Measurements from ENCODE around the gene PEX3.

The PEX3 gene

DNA sequence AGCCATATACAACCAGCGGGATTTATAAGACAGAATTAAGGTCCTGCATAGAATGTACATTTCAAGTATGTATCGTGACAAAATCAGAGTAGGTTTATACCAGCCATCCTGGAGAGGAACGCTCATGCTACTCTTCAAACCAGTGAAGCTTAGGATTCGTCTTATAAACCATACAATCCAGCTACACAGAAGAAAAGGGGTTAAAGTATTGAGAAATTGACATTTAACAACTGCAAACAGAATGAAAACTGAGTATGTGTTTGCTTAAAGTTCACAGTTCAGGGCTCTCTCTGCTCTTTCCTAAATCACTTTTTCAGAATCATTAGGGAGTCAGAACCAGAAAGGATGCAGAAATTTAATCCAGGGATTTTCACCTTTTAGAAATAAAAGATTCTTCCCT lies 18.0 kb upstream of the PEX3 start:
- no peak overlapping the region for H4K8ac ChIP-seq (ENCODE audit: low read depth, low read length)
- H3K23ac ChIP-seq (ENCODE audit: low read length): no peak overlapping the region
- no peak overlapping the region for H3K4me3 ChIP-seq (ENCODE audit: low read depth, low read length)
- no peaks in the 10 kb centered on the region for H3K4me1 ChIP-seq (ENCODE audit: control insufficient read depth in 1 of 2, insufficient read depth in 2 of 2, low read length in 2 of 2)
- no peak overlapping the region for H2AFZ ChIP-seq (ENCODE audit: insufficient read depth, low read length, poor library complexity)
- no peak overlapping the region for H3K4ac ChIP-seq (ENCODE audit: low read depth, low read length)
- H3K79me1 ChIP-seq (ENCODE audit: low read length): no peaks in the 10 kb centered on the region
- H3K4me2 ChIP-seq (ENCODE audit: low read length): no peak overlapping the region
- H2AK5ac ChIP-seq (ENCODE audit: low read length): no peak overlapping the region
- no peak overlapping the region for H3K9ac ChIP-seq (ENCODE audit: low read length)
- no peak overlapping the region for H2BK120ac ChIP-seq (ENCODE audit: insufficient read depth, low read length, poor library complexity)
- no CpG with 5 or more reads among the region's 4 CpGs for WGBS (ENCODE audit: extremely low coverage, insufficient coverage, insufficient read length)
- H3K36me3 ChIP-seq (ENCODE audit: control insufficient read depth in 1 of 2, insufficient read depth in 2 of 2, low read length in 2 of 2): no peaks in the 10 kb centered on the region
- H2BK12ac ChIP-seq (ENCODE audit: low read length): no peak overlapping the region
- H2BK5ac ChIP-seq (ENCODE audit: low read depth, low read length, poor library complexity): no peak overlapping the region
- H3K14ac ChIP-seq (ENCODE audit: low read length): no peak overlapping the region
- H3K9me3 ChIP-seq (ENCODE audit: insufficient read depth, low read depth, low read length): no peaks in the 10 kb centered on the region
- H3K18ac ChIP-seq (ENCODE audit: low read length): no peak overlapping the region
- H4K91ac ChIP-seq (ENCODE audit: low read depth, low read length): no peak overlapping the region
- DNase-seq: no peak
- no peaks in the 10 kb centered on the region for H3K79me2 ChIP-seq (ENCODE audit: control insufficient read depth, insufficient read depth, low read length, poor library complexity)
- H3K27ac ChIP-seq (ENCODE audit: low read depth, low read length): no peak overlapping the region
- no peak overlapping the region for H4K12ac ChIP-seq (ENCODE audit: low read depth, low read length)
- H3K27me3 ChIP-seq (ENCODE audit: insufficient read depth, low read length): no peaks in the 10 kb centered on the region

DNA sequence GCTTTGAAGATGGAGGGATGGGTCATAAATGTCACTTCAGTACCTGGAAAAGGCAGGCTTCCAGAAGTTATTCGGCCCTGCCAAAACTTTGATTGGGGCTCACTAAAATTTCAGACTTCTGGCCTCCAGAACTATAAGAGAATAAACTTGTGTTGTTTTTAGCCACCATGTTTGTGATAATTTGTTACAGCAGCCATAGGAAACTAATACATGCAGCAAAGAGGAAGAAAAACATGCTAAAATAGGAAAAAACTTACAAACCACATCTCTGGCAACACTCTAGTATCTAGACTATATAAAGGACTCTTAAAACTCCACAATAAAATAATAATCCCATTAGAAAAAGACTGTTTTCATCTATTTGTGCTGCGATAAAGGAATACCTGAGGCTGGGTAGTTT lies 9.6 kb upstream of the PEX3 start:
- no peak overlapping the region for H3K9ac ChIP-seq (ENCODE audit: low read length)
- H3K23ac ChIP-seq (ENCODE audit: low read length): no peak overlapping the region
- WGBS (ENCODE audit: extremely low coverage, insufficient coverage, insufficient read length): no CpG with 5 or more reads among the region's 2 CpGs

DNA sequence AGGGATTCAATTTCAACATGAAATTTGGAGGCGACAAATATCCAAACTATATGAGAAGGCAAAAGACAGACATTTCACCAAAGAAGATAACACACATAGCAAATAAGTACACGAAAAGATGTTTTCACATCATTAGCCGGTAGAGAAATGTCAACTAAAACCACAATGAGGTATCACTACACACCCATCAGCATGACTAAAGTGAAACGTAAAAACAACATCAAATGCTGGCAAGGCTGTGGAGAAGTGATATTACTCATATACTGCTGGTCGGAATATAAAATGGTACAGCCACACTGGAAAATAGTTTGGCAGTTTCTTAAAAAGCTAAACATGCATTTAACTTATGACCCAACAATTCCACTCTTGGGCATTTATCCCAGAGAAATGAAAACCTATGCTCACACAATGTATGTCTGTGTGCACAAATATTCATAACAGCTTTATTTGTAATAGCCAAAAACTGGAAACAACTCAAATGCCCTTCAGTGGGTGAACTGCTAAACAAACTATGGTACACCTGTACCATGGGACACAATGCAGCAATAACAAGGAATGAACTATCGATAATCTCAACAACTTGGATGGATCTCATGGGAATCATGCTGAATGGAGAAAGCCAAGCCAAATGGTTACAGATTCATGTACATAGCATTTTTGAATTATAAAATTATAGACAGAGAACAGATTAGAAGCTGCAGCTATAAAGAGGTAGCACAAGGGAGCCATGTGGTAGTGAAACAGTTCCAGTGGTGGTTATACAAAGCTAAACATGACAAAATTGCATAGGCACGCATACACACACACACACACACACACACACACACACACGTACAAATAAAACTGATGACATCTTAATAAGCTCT lies 8.7 kb upstream of the PEX3 start:
- no peak overlapping the region for H3K14ac ChIP-seq (ENCODE audit: low read length)
- H4K91ac ChIP-seq (ENCODE audit: low read depth, low read length): no peak overlapping the region
- H3K36me3 ChIP-seq (ENCODE audit: control insufficient read depth in 1 of 2, insufficient read depth in 2 of 2, low read length in 2 of 2): no peaks in the 10 kb centered on the region
- H2BK12ac ChIP-seq (ENCODE audit: low read length): no peak overlapping the region
- H3K18ac ChIP-seq (ENCODE audit: low read length): no peak overlapping the region
- H2AK5ac ChIP-seq (ENCODE audit: low read length): no peak overlapping the region
- H4K12ac ChIP-seq (ENCODE audit: low read depth, low read length): no peak overlapping the region
- H4K8ac ChIP-seq (ENCODE audit: low read depth, low read length): no peak overlapping the region
- H3K23ac ChIP-seq (ENCODE audit: low read length): no peak overlapping the region
- no peak overlapping the region for H3K4me3 ChIP-seq (ENCODE audit: low read depth, low read length)
- H3K4me1 ChIP-seq (ENCODE audit: control insufficient read depth in 1 of 2, insufficient read depth in 2 of 2, low read length in 2 of 2): no peaks in the 10 kb centered on the region
- H2AFZ ChIP-seq (ENCODE audit: insufficient read depth, low read length, poor library complexity): no peak overlapping the region
- H3K27me3 ChIP-seq (ENCODE audit: insufficient read depth, low read length): no peaks in the 10 kb centered on the region
- no peak overlapping the region for H3K4ac ChIP-seq (ENCODE audit: low read depth, low read length)
- no peaks in the 10 kb centered on the region for H3K9me3 ChIP-seq (ENCODE audit: insufficient read depth, low read depth, low read length)
- H3K4me2 ChIP-seq (ENCODE audit: low read length): no peak overlapping the region
- no peak overlapping the region for H2BK120ac ChIP-seq (ENCODE audit: insufficient read depth, low read length, poor library complexity)
- no peak overlapping the region for H3K9ac ChIP-seq (ENCODE audit: low read length)
- no peak overlapping the region for H2BK5ac ChIP-seq (ENCODE audit: low read depth, low read length, poor library complexity)
- H3K79me2 ChIP-seq (ENCODE audit: control insufficient read depth, insufficient read depth, low read length, poor library complexity): no peaks in the 10 kb centered on the region
- H3K79me1 ChIP-seq (ENCODE audit: low read length): no peaks in the 10 kb centered on the region
- WGBS (ENCODE audit: extremely low coverage, insufficient coverage, insufficient read length): no CpG with 5 or more reads among the region's 8 CpGs
- no peak overlapping the region for H3K27ac ChIP-seq (ENCODE audit: low read depth, low read length)
- DNase-seq: no peak

More for the DNA sequence above, 9.6 kb upstream of the PEX3 start:
- no peak overlapping the region for H2AK5ac ChIP-seq (ENCODE audit: low read length)
- no peaks in the 10 kb centered on the region for H3K79me1 ChIP-seq (ENCODE audit: low read length)
- no peak overlapping the region for H3K18ac ChIP-seq (ENCODE audit: low read length)
- no peaks in the 10 kb centered on the region for H3K4me1 ChIP-seq (ENCODE audit: control insufficient read depth in 1 of 2, insufficient read depth in 2 of 2, low read length in 2 of 2)
- H3K4ac ChIP-seq (ENCODE audit: low read depth, low read length): no peak overlapping the region
- H2BK120ac ChIP-seq (ENCODE audit: insufficient read depth, low read length, poor library complexity): no peak overlapping the region
- no peaks in the 10 kb centered on the region for H3K36me3 ChIP-seq (ENCODE audit: control insufficient read depth in 1 of 2, insufficient read depth in 2 of 2, low read length in 2 of 2)
- no peaks in the 10 kb centered on the region for H3K9me3 ChIP-seq (ENCODE audit: insufficient read depth, low read depth, low read length)
- no peak overlapping the region for H3K4me3 ChIP-seq (ENCODE audit: low read depth, low read length)
- H2BK5ac ChIP-seq (ENCODE audit: low read depth, low read length, poor library complexity): no peak overlapping the region
- no peaks in the 10 kb centered on the region for H3K27me3 ChIP-seq (ENCODE audit: insufficient read depth, low read length)
- H4K8ac ChIP-seq (ENCODE audit: low read depth, low read length): no peak overlapping the region
- no peak overlapping the region for H3K27ac ChIP-seq (ENCODE audit: low read depth, low read length)
- no peak for DNase-seq
- no peak overlapping the region for H4K91ac ChIP-seq (ENCODE audit: low read depth, low read length)
- H3K14ac ChIP-seq (ENCODE audit: low read length): no peak overlapping the region
- no peak overlapping the region for H3K4me2 ChIP-seq (ENCODE audit: low read length)
- H4K12ac ChIP-seq (ENCODE audit: low read depth, low read length): no peak overlapping the region
- no peak overlapping the region for H2BK12ac ChIP-seq (ENCODE audit: low read length)
- no peaks in the 10 kb centered on the region for H3K79me2 ChIP-seq (ENCODE audit: control insufficient read depth, insufficient read depth, low read length, poor library complexity)
- no peak overlapping the region for H2AFZ ChIP-seq (ENCODE audit: insufficient read depth, low read length, poor library complexity)

DNA sequence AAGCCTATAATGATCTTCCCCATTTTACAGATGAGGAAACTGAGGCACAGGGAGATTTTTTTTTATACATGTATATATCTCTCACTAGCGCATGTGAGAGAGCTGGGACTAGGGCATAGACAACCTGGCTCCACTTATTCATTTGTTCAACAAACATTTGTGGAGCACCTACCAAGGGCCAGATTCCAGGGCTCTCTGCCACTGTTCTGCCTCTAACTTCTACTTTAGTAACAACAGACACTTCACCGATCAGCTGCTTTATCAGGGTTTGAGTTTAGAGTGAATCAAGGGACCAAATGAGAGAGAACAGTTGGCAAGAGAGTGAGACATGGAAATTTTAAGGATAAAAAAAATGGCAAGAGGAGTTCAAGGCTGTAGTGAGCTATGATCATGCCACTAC lies 7.5 kb upstream of the PEX3 start:
- Histone ChIP-seq H3K27me3 (ENCODE audit: insufficient read depth, low read length) (no peaks in the 10 kb centered on the region), H3K36me3 (ENCODE audit: control insufficient read depth in 1 of 2, insufficient read depth in 2 of 2, low read length in 2 of 2) (no peaks in the 10 kb centered on the region), H3K9ac (ENCODE audit: low read length) (no peak overlapping the region), H2BK12ac (ENCODE audit: low read length) (no peak overlapping the region), H2BK5ac (ENCODE audit: low read depth, low read length, poor library complexity) (no peak overlapping the region), H2BK120ac (ENCODE audit: insufficient read depth, low read length, poor library complexity) (no peak overlapping the region), H3K4me2 (ENCODE audit: low read length) (no peak overlapping the region), H3K14ac (ENCODE audit: low read length) (no peak overlapping the region), H3K18ac (ENCODE audit: low read length) (no peak overlapping the region), H4K91ac (ENCODE audit: low read depth, low read length) (no peak overlapping the region), H3K4me3 (ENCODE audit: low read depth, low read length) (no peak overlapping the region), H3K79me2 (ENCODE audit: control insufficient read depth, insufficient read depth, low read length, poor library complexity) (no peaks in the 10 kb centered on the region), H3K23ac (ENCODE audit: low read length) (no peak overlapping the region), H3K27ac (ENCODE audit: low read depth, low read length) (no peak overlapping the region), H3K4ac (ENCODE audit: low read depth, low read length) (no peak overlapping the region), H3K79me1 (ENCODE audit: low read length) (no peaks in the 10 kb centered on the region), H3K9me3 (ENCODE audit: insufficient read depth, low read depth, low read length) (no peaks in the 10 kb centered on the region), H2AK5ac (ENCODE audit: low read length) (no peak overlapping the region), H3K4me1 (ENCODE audit: control insufficient read depth in 1 of 2, insufficient read depth in 2 of 2, low read length in 2 of 2) (no peaks in the 10 kb centered on the region), H4K8ac (ENCODE audit: low read depth, low read length) (no peak overlapping the region), H2AFZ (ENCODE audit: insufficient read depth, low read length, poor library complexity) (no peak overlapping the region), H4K12ac (ENCODE audit: low read depth, low read length) (no peak overlapping the region)
- no peak for DNase-seq
- WGBS (ENCODE audit: extremely low coverage, insufficient coverage, insufficient read length): no CpG with 5 or more reads among the region's 2 CpGs

Data from trophoblast cell (in vitro differentiated cells and primary cell).